HG02678 (cell line): ENCODE results near the gene RCN2.
"Not testable (repeated sequence)": the region's sequence is repeated elsewhere in the genome, so short reads cannot be mapped to it uniquely, and the experiment has no call there.

ENCODE experiments used
- ATAC-seq: cut with Tn5 transposase; IDR thresholded peaks from one replicate; pipeline ENCODE4 v1.9.1; 2021; ENCODE audit warnings: mild to moderate bottlenecking, moderate library complexity; ENCODE audit not compliant: unreplicated experiment

Gene RCN2, protein sequence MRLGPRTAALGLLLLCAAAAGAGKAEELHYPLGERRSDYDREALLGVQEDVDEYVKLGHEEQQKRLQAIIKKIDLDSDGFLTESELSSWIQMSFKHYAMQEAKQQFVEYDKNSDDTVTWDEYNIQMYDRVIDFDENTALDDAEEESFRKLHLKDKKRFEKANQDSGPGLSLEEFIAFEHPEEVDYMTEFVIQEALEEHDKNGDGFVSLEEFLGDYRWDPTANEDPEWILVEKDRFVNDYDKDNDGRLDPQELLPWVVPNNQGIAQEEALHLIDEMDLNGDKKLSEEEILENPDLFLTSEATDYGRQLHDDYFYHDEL

GRCh38 chr15:76931397-76932134 is at the start of gene RCN2:
Gene RCN2 (plus strand): TSS chr15:76931749. CDS start chr15:76931842, 93 bp downstream.
- ATAC-seq, result peak; percentile 98

DNA sequence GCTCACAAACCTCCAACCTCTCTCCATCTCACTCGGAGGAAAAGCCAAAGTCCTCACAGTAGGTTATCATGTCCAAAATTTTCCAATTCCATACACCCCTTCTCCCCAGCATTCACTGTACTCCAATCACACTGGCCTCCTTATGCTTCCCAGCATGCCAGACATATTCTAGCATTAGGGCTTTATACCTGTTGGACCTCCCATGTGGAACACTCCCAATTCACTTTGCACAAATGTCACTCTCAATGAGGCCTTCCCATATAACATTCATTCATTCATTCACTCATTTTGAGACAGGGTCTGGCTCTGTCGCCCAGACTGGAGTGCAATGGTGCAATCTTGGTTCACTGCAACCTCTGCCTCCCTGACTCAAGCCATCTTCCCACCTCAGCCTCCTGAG is 46.3 kb upstream of the RCN2 start:
- ATAC-seq, result no peak

- not testable (repeated sequence) for ATAC-seq
Measured at GRCh38 chr15:76887280-76888141, 44.0 kb upstream of the RCN2 start.

DNA sequence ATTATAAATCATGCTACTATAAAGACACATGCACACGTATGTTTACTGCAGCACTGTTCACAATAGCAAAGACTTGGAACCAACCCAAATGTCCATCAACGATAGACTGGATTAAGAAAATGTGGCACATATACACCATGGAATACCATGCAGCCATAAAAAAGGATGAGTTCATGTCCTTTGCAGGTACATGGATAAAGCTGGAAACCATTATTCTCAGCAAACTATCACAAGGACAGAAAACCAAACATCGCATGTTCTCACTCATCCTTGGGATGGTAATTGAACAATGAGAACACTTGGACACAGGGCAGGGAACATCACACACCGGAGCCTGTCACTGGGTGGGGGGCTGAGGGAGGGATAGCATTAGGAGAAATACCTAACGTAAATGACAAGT is 38.7 kb upstream of the RCN2 start:
- ATAC-seq, result not testable (repeated sequence)

- ATAC-seq, result no peak
Measured at GRCh38 chr15:76894174-76894573, 37.4 kb upstream of the RCN2 start.

GRCh38 chr15:76898102-76898501 is 33.4 kb upstream of the RCN2 start:
- ATAC-seq, result no peak

DNA sequence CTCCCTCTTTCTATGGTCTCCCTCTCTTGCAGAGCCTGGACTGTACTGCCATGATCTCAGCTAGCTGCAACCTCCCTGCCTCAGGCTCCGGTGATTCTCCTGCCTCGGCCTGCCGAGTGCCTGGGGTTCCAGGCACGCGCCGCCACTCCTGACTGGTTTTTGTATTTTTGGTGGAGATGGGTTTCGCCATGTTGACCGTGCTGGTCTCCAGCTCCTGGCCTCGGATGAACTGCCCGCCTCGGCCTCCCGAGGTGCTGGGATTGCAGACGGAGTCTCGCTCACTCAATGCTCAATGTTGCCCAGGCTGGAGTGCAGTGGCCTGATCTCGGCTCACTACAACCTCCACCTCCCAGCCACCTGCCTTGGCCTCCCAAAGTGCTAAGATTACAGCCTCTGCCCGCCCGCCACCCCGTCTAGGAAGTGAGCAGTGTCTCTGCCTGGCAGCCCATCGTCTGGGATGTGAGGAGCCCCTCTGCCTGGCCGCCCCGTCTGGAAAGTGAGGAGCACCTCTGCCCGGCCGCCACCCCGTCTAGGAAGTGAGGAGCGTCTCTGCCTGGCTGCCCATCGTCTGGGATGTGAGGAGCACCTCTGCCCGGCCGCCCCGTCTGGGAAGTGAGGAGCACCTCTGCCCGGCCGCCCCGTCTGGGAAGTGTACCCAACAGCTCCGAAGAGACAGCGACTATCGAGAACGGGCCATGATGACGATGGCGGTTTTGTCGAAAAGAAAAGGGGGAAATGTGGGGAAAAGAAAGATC is 32.2 kb upstream of the RCN2 start:
- not testable (repeated sequence) for ATAC-seq

GRCh38 chr15:76899931-76900310 is 31.6 kb upstream of the RCN2 start:
- not testable (repeated sequence) for ATAC-seq

- no peak for ATAC-seq
Measured at GRCh38 chr15:76901965-76902364, 29.6 kb upstream of the RCN2 start.

- ATAC-seq, result no peak
Measured at GRCh38 chr15:76903251-76903681, 28.3 kb upstream of the RCN2 start.

GRCh38 chr15:76904461-76905012 is 27.0 kb upstream of the RCN2 start:
- no peak for ATAC-seq

- peak; percentile 89 for ATAC-seq
Measured at GRCh38 chr15:76905013-76905839, 26.3 kb upstream of the RCN2 start, which contains the start of gene SCAPER. Gene SCAPER (minus strand): TSS chr15:76905340. CDS start chr15:76883817, 21,523 bp downstream.

- ATAC-seq, result no peak
Measured at GRCh38 chr15:76905855-76906254, 25.7 kb upstream of the RCN2 start.

- ATAC-seq, result no peak
Measured at GRCh38 chr15:76912430-76912829, 19.1 kb upstream of the RCN2 start.

- no peak for ATAC-seq
Measured at GRCh38 chr15:76913737-76914136, 17.8 kb upstream of the RCN2 start.

DNA sequence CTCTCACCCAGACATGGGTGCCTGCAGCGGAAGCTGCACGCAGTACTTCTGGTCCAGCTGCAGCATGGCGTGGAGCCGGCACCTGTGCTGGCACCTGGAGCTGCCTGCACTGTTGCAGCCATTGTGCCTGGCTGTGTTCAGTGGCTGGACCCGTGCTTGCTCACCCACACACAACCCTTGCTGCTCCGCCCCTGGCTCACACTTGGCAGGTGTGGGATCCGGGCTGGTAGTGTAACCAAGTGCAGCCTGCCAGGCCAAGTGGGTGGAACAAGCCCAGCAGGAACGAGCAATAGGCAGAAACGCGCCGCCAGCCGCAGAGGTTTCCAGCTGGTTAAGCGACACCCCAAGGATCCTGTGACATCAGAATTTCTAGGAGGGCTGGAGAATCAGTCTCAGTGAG is 15.2 kb upstream of the RCN2 start:
- no peak for ATAC-seq

- no peak for ATAC-seq
Measured at GRCh38 chr15:76928201-76928600, 3.3 kb upstream of the RCN2 start.

- no peak for ATAC-seq
Measured at GRCh38 chr15:76929011-76929760, 2.4 kb upstream of the RCN2 start.
